SK-N-SH treated with all-trans-retinoic acid at 6 μM for 48 hours (cell line): Measurements from ENCODE around the gene NPTXR.

Experiments used
- ATAC-seq: fragments of 200-7000 bp; cut with Tn5 transposase; 3 replicates; pipeline ENCODE4 v1.9.1; 2020; ENCODE audit warnings: mild to moderate bottlenecking, moderate library complexity
- ARNTL ChIP-seq: fragments of 450-650 bp; formaldehyde crosslinking; IDR thresholded peaks from 2 replicates; pipeline ENCODE4 v1.5.0; 2020; ENCODE audit warnings: low read depth, mild to moderate bottlenecking, moderate library complexity, borderline replicate concordance
- BACH2 ChIP-seq: fragments of 250-450 bp; sonication (Bioruptor Pico); IDR thresholded peaks from 2 replicates; pipeline ENCODE4 v1.9.0; 2021; ENCODE audit warnings: mild to moderate bottlenecking, borderline replicate concordance
- CREB5 ChIP-seq: fragments of 250-450 bp; sonication (Bioruptor Pico); IDR thresholded peaks from 2 replicates; pipeline ENCODE4 v1.5.1; 2020; ENCODE audit warnings: low read depth, mild to moderate bottlenecking, moderate library complexity
- CSDC2 ChIP-seq: fragments of 250-450 bp; sonication (Bioruptor Pico); IDR thresholded peaks from 2 replicates; pipeline ENCODE4 v1.5.0; 2020; ENCODE audit warnings: mild to moderate bottlenecking, moderate library complexity
- CSRNP3 ChIP-seq: fragments of 250-450 bp; sonication (Bioruptor Pico); IDR thresholded peaks from 2 replicates; pipeline ENCODE4 v1.5.1; 2021; ENCODE audit warnings: mild to moderate bottlenecking, moderate library complexity
- ESRRG ChIP-seq: fragments of 250-450 bp; sonication (Bioruptor Pico); IDR thresholded peaks from 2 replicates; pipeline ENCODE4 v1.6.1; 2021; ENCODE audit warnings: mild to moderate bottlenecking
- GLIS3 ChIP-seq: fragments of 250-450 bp; sonication (Bioruptor Pico); IDR thresholded peaks from 2 replicates; pipeline ENCODE4 v1.5.0; 2020; ENCODE audit warnings: mild to moderate bottlenecking, moderate library complexity
- ISL1 ChIP-seq: fragments of 250-450 bp; sonication (Bioruptor Pico); IDR thresholded peaks from 2 replicates; pipeline ENCODE4 v2.1.2; 2022; ENCODE audit warnings: mild to moderate bottlenecking, moderate library complexity
- OSR1 ChIP-seq: fragments of 250-450 bp; sonication (Bioruptor Pico); IDR thresholded peaks from 2 replicates; pipeline ENCODE4 v1.8.0; 2022; ENCODE audit warnings: moderate library complexity, mild to moderate bottlenecking, inconsistent platforms
- PATZ1 ChIP-seq: fragments of 250-450 bp; sonication (Bioruptor Pico); IDR thresholded peaks from 2 replicates; pipeline ENCODE4 v1.8.0; 2020; ENCODE audit warnings: mild to moderate bottlenecking, moderate library complexity, borderline replicate concordance
- POU6F1 ChIP-seq: fragments of 250-450 bp; sonication (Bioruptor Pico); IDR thresholded peaks from 2 replicates; pipeline ENCODE4 v1.8.0; 2021; ENCODE audit warnings: low read depth, mild to moderate bottlenecking, moderate library complexity, borderline replicate concordance
- PPARA ChIP-seq: fragments of 250-450 bp; sonication (Bioruptor Pico); IDR thresholded peaks from 2 replicates; pipeline ENCODE4 v1.5.0; 2020; ENCODE audit warnings: mild to moderate bottlenecking, borderline replicate concordance
- TCF4 ChIP-seq: fragments of 250-450 bp; sonication (Bioruptor Pico); IDR thresholded peaks from 2 replicates; pipeline ENCODE4 v1.8.0; 2021; ENCODE audit warnings: mild to moderate bottlenecking, moderate library complexity, borderline replicate concordance
- TOX ChIP-seq: fragments of 250-450 bp; sonication (Bioruptor Pico); IDR thresholded peaks from 2 replicates; pipeline ENCODE4 v1.8.0; 2021; ENCODE audit warnings: mild to moderate bottlenecking, moderate library complexity, borderline replicate concordance
- TSHZ2 ChIP-seq: fragments of 250-450 bp; sonication (Bioruptor Pico); IDR thresholded peaks from 2 replicates; pipeline ENCODE4 v1.5.0; 2020; ENCODE audit warnings: mild to moderate bottlenecking, moderate library complexity
- ZC3H10 ChIP-seq: fragments of 250-450 bp; sonication (Bioruptor Pico); IDR thresholded peaks from 2 replicates; pipeline ENCODE4 v1.5.1; 2021; ENCODE audit warnings: mild to moderate bottlenecking, moderate library complexity
- ZFP3 ChIP-seq: fragments of 250-450 bp; sonication (Bioruptor Pico); IDR thresholded peaks from 2 replicates; pipeline ENCODE4 v1.5.0; 2020; ENCODE audit warnings: mild to moderate bottlenecking, moderate library complexity
- ZNF70 ChIP-seq: fragments of 450-650 bp; formaldehyde crosslinking; IDR thresholded peaks from 2 replicates; pipeline ENCODE4 v1.5.0; 2020; ENCODE audit warnings: mild to moderate bottlenecking, moderate library complexity
- ZNF8 ChIP-seq: fragments of 450-650 bp; formaldehyde crosslinking; IDR thresholded peaks from 2 replicates; pipeline ENCODE4 v1.5.0; 2020; ENCODE audit warnings: mild to moderate bottlenecking, moderate library complexity

Gene NPTXR

GRCh38 chr22:38886333-38886732, 42.5 kb upstream of the NPTXR start:
- ATAC-seq: no peak
- no peak for TF ChIP-seq CREB5
- TF ChIP-seq ZNF8 (CRISPR knock-in tag): no peak
- TF ChIP-seq TOX (CRISPR knock-in tag): no peak
- no peak for TF ChIP-seq GLIS3 (CRISPR knock-in tag)
- TF ChIP-seq CSRNP3 (CRISPR knock-in tag): no peak
- TF ChIP-seq ISL1: no peak
- no peak for TF ChIP-seq TCF4 (CRISPR knock-in tag)
- no peak for TF ChIP-seq PPARA
- no peak for TF ChIP-seq CSDC2
- TF ChIP-seq ZNF70 (CRISPR knock-in tag): no peak
- no peak for TF ChIP-seq ARNTL (CRISPR knock-in tag)
- no peak for TF ChIP-seq TSHZ2 (CRISPR knock-in tag)
- no peak for TF ChIP-seq OSR1 (CRISPR knock-in tag)
- TF ChIP-seq BACH2 (CRISPR knock-in tag): no peak
- TF ChIP-seq ESRRG: no peak
- no peak for TF ChIP-seq ZC3H10 (CRISPR knock-in tag)
- no peak for TF ChIP-seq PATZ1 (CRISPR knock-in tag)
- TF ChIP-seq, all 23 proteins: peak for 0

GRCh38 chr22:38882972-38883622, 39.3 kb upstream of the NPTXR start:
- no peak for ATAC-seq
- TF ChIP-seq BACH2 (CRISPR knock-in tag) (no peak), ZFP3 (CRISPR knock-in tag) (no peak), ZNF70 (CRISPR knock-in tag) (no peak), CSRNP3 (CRISPR knock-in tag) (no peak), ARNTL (CRISPR knock-in tag) (no peak), OSR1 (CRISPR knock-in tag) (no peak), POU6F1 (no peak)
